Tracheal epithelial cell (primary cell): ENCODE data around the gene KRTAP10-2. TPM values are rescaled to one million over a fixed set of nuclear protein-coding genes. Genes with fewer than 3 reads are reported as not detected.

ENCODE experiments used
- total RNA-seq: library from RNA; depleted of rRNA; stranded (reverse); fragments of >200 nt; gene quantifications from 2 replicates; pipeline ENCODE4 v1.2.1, GENCODE V29; 2014

KRTAP10-2 gene
- not detected in 2 replicates for total RNA-seq

GRCh38 chr21:44551340-44551961, at the start of gene KRTAP10-2:
Gene KRTAP10-2, minus strand, starts transcription at chr21:44551505. Its CDS starts 47 bp downstream, at chr21:44551458.

GRCh38 chr21:44600118-44600978, 49.0 kb upstream of the KRTAP10-2 start, which contains the start of gene KRTAP10-7:
Gene KRTAP10-7, plus strand, starts transcription at chr21:44600597. Its CDS starts 25 bp downstream, at chr21:44600622.

GRCh38 chr21:44592446-44593311, 41.4 kb upstream of the KRTAP10-2 start, which contains the start of gene KRTAP10-6:
Gene KRTAP10-6, minus strand, starts transcription at chr21:44592505. Its CDS starts 21 bp downstream, at chr21:44592484.

GRCh38 chr21:44580231-44580821, 29.0 kb upstream of the KRTAP10-2 start, which contains the start of gene KRTAP10-5:
Gene KRTAP10-5, minus strand, starts transcription at chr21:44580604. Its CDS starts 26 bp downstream, at chr21:44580578.

GRCh38 chr21:44573630-44574456, 22.5 kb upstream of the KRTAP10-2 start, which contains the start of gene KRTAP10-4:
Gene KRTAP10-4, plus strand, starts transcription at chr21:44573729. Its CDS starts 30 bp downstream, at chr21:44573759.

GRCh38 chr21:44558695-44559094, 7.4 kb upstream of the KRTAP10-2 start, which contains the start of gene KRTAP10-3:
Gene KRTAP10-3, minus strand, starts transcription at chr21:44558795. Its CDS starts 80 bp downstream, at chr21:44558715.

GRCh38 chr21:44539991-44540666, 11.2 kb downstream of the KRTAP10-2 start, which contains the start of gene KRTAP10-1:
Gene KRTAP10-1, minus strand, starts transcription at chr21:44540195. Its CDS starts 45 bp downstream, at chr21:44540150.

Other genes with a start within 250 kb of the KRTAP10-2 start
- 5.1 and 7.9 TPM in 2 replicates for gene CFAP410, start 212.1 kb downstream of the KRTAP10-2 start, total RNA-seq
- under 0.01 and 0.24 TPM in 2 replicates for gene TRPM2, start 197.9 kb downstream of the KRTAP10-2 start, total RNA-seq
- 0.43 and 0.72 TPM in 2 replicates for gene LRRC3, start 96.0 kb downstream of the KRTAP10-2 start, total RNA-seq
- gene KRTAP10-1, start 11.3 kb downstream of the KRTAP10-2 start, total RNA-seq, result not detected in 2 replicates
- not detected in 2 replicates for gene KRTAP10-3, start 7.3 kb upstream of the KRTAP10-2 start, total RNA-seq
- gene KRTAP10-4, start 22.2 kb upstream of the KRTAP10-2 start, total RNA-seq, result not detected in 2 replicates
- gene KRTAP10-5, start 29.1 kb upstream of the KRTAP10-2 start, total RNA-seq, result not detected in 2 replicates
- not detected in 2 replicates for gene KRTAP10-6, start 41.0 kb upstream of the KRTAP10-2 start, total RNA-seq
- not detected in 2 replicates for gene KRTAP10-7, start 49.1 kb upstream of the KRTAP10-2 start, total RNA-seq
- gene KRTAP10-8, start 60.6 kb upstream of the KRTAP10-2 start, total RNA-seq, result not detected in 2 replicates
- gene KRTAP10-9, start 75.6 kb upstream of the KRTAP10-2 start, total RNA-seq, result not detected in 2 replicates
- gene KRTAP10-10, start 85.9 kb upstream of the KRTAP10-2 start, total RNA-seq, result not detected in 2 replicates
- not detected in 2 replicates for gene KRTAP10-11, start 94.9 kb upstream of the KRTAP10-2 start, total RNA-seq
- gene KRTAP12-4, start 103.2 kb upstream of the KRTAP10-2 start, total RNA-seq, result not detected in 2 replicates
- not detected in 2 replicates for gene KRTAP12-3, start 106.4 kb upstream of the KRTAP10-2 start, total RNA-seq
- not detected in 2 replicates for gene KRTAP12-2, start 115.4 kb upstream of the KRTAP10-2 start, total RNA-seq
- gene KRTAP12-1, start 130.7 kb upstream of the KRTAP10-2 start, total RNA-seq, result not detected in 2 replicates
- gene KRTAP10-12, start 145.7 kb upstream of the KRTAP10-2 start, total RNA-seq, result not detected in 2 replicates
- gene TSPEAR, start 160.1 kb upstream of the KRTAP10-2 start, total RNA-seq, result not detected in 2 replicates